KMS-11 (cell line): Measurements from ENCODE around the gene ADGRB2.
"Not testable (repeated sequence)": the region's sequence is repeated elsewhere in the genome, so short reads cannot be mapped to it uniquely, and the experiment has no call there.

Experiments
- H2AFZ ChIP-seq: fragments of 200-600 bp; sonication (generic); 2 replicates; pipeline ENCODE4 v1.6.1; 2016; ENCODE audit warnings: antibody characterized with exemption, mixed run types, low read depth
- H3K27ac ChIP-seq: fragments of 200-600 bp; sonication (generic); 2 replicates; pipeline ENCODE4 v1.6.1; 2016; ENCODE audit warnings: mild to moderate bottlenecking, mixed run types
- H3K27me3 ChIP-seq: fragments of 200-600 bp; sonication (generic); 2 replicates; pipeline ENCODE4 v1.6.1; 2017; ENCODE audit warnings: mild to moderate bottlenecking, low read depth, mixed run types, moderate library complexity; ENCODE audit not compliant: insufficient read depth
- H3K36me3 ChIP-seq: fragments of 200-600 bp; sonication (generic); 2 replicates; pipeline ENCODE4 v1.6.1; 2017; ENCODE audit warnings: mild to moderate bottlenecking, mixed run types; ENCODE audit not compliant: insufficient read depth
- H3K4me1 ChIP-seq: fragments of 200-600 bp; sonication (generic); 2 replicates; pipeline ENCODE4 v1.6.1; 2016; ENCODE audit warnings: mild to moderate bottlenecking, low read depth, mixed run types; ENCODE audit not compliant: poor library complexity, severe bottlenecking
- H3K4me2 ChIP-seq: fragments of 200-600 bp; sonication (generic); 2 replicates; pipeline ENCODE4 v1.7.0; 2016; ENCODE audit warnings: mild to moderate bottlenecking, mixed run types
- H3K4me3 ChIP-seq: fragments of 200-600 bp; sonication (generic); IDR thresholded peaks from 2 replicates; pipeline ENCODE4 v1.6.1; 2017; ENCODE audit warnings: low read depth, low read length, mixed read lengths; ENCODE audit not compliant: insufficient read depth
- H3K79me2 ChIP-seq: fragments of 200-600 bp; sonication (generic); 2 replicates; pipeline ENCODE4 v1.6.1; 2016; ENCODE audit warnings: low read depth, mixed run types; ENCODE audit not compliant: insufficient read depth
- H3K9ac ChIP-seq: fragments of 200-600 bp; sonication (generic); 2 replicates; pipeline ENCODE4 v1.6.1; 2016; ENCODE audit warnings: mild to moderate bottlenecking, mixed run types
- H4K20me1 ChIP-seq: fragments of 200-600 bp; sonication (generic); 2 replicates; pipeline ENCODE4 v1.6.1; 2016; ENCODE audit warnings: mild to moderate bottlenecking, mixed run types; ENCODE audit not compliant: insufficient read depth
- CTCF ChIP-seq: fragments of 200-600 bp; sonication (generic); conservative IDR thresholded peaks from 2 replicates; pipeline ENCODE4 v1.6.1; 2017; ENCODE audit warnings: low read depth, mild to moderate bottlenecking, antibody characterized with exemption, low read length, moderate library complexity, mixed read lengths

The ADGRB2 gene

GRCh38 chr1:31708324-31708723 is 55.8 kb downstream of the ADGRB2 start:
- H3K4me1 ChIP-seq, result peaks cover 8% of the 10 kb centered on the region
- no peak for TF ChIP-seq CTCF
- H3K79me2 ChIP-seq, result no peaks in the 10 kb centered on the region
- H3K4me3 ChIP-seq, result no peak overlapping the region
- H3K36me3 ChIP-seq, result no peaks in the 10 kb centered on the region
- no peak overlapping the region for H3K27ac ChIP-seq
- H4K20me1 ChIP-seq, result no peaks in the 10 kb centered on the region
- H3K27me3 ChIP-seq, result peaks cover 29% of the 10 kb centered on the region
- H3K4me2 ChIP-seq, result no peak overlapping the region
- no peak overlapping the region for H3K9ac ChIP-seq
- H2AFZ ChIP-seq, result no peak overlapping the region

GRCh38 chr1:31707711-31708110 is 56.4 kb downstream of the ADGRB2 start:
- H4K20me1 ChIP-seq, result no peaks in the 10 kb centered on the region
- no peaks in the 10 kb centered on the region for H3K79me2 ChIP-seq
- no peak for TF ChIP-seq CTCF
- H3K36me3 ChIP-seq, result no peaks in the 10 kb centered on the region
- H3K4me3 ChIP-seq, result no peak overlapping the region
- H3K9ac ChIP-seq, result no peak overlapping the region
- H2AFZ ChIP-seq, result no peak overlapping the region
- peaks cover 8% of the 10 kb centered on the region for H3K4me1 ChIP-seq
- no peak overlapping the region for H3K27ac ChIP-seq
- H3K4me2 ChIP-seq, result no peak overlapping the region
- H3K27me3 ChIP-seq, result peaks cover 27% of the 10 kb centered on the region

GRCh38 chr1:31707059-31707600 is 57.0 kb downstream of the ADGRB2 start:
- H3K79me2 ChIP-seq, H4K20me1 ChIP-seq, H3K4me3 ChIP-seq, H2AFZ ChIP-seq, H3K4me1 ChIP-seq, H3K9ac ChIP-seq, H3K4me2 ChIP-seq, H3K27ac ChIP-seq, H3K36me3 ChIP-seq: not testable (repeated sequence)
- peaks cover 22% of the 10 kb centered on the region for H3K27me3 ChIP-seq

- TF ChIP-seq CTCF, result no peak
- Histone ChIP-seq H4K20me1 (no peaks in the 10 kb centered on the region), H3K4me1 (peaks cover 8% of the 10 kb centered on the region), H3K79me2 (no peaks in the 10 kb centered on the region), H3K27me3 (peaks cover 20% of the 10 kb centered on the region), H3K4me3 (no peak overlapping the region), H2AFZ (no peak overlapping the region), H3K27ac (no peak overlapping the region), H3K36me3 (no peaks in the 10 kb centered on the region), H3K9ac (no peak overlapping the region), H3K4me2 (no peak overlapping the region)
These were observed 57.6 kb downstream of the ADGRB2 start for GRCh38 chr1:31706384-31707058.
